Measurements from ENCODE around the gene ZSCAN31.

DNA sequence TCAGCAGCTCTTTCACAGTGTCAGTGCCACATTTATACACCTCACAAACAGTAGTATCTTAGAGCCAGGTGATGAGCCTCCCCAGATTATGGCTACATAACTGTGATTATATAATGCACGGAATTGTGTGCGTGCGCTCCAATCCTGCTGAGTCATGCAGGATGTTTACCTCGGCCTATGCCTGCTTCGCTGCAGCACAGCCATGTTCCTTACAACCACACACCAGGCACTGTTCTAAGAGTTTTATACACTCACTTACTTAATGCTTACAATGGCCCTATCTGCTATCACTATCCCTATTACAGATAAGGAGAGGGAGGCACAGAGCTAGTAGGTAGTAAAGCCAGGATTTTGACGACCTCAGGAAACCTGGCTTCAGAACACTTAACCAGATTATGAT is 21.1 kb upstream of the ZSCAN31 start:
- TF ChIP-seq, protein P1, sequence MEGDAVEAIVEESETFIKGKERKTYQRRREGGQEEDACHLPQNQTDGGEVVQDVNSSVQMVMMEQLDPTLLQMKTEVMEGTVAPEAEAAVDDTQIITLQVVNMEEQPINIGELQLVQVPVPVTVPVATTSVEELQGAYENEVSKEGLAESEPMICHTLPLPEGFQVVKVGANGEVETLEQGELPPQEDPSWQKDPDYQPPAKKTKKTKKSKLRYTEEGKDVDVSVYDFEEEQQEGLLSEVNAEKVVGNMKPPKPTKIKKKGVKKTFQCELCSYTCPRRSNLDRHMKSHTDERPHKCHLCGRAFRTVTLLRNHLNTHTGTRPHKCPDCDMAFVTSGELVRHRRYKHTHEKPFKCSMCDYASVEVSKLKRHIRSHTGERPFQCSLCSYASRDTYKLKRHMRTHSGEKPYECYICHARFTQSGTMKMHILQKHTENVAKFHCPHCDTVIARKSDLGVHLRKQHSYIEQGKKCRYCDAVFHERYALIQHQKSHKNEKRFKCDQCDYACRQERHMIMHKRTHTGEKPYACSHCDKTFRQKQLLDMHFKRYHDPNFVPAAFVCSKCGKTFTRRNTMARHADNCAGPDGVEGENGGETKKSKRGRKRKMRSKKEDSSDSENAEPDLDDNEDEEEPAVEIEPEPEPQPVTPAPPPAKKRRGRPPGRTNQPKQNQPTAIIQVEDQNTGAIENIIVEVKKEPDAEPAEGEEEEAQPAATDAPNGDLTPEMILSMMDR (IDR thresholded peaks at IDR 0.05; ENCODE audit: low read depth, low read length, poor library complexity, severe bottlenecking), result no peak
- TF ChIP-seq EZH2phosphoT487 (IDR thresholded peaks at IDR 0.05; ENCODE audit: borderline replicate concordance, low read length), result no peak
